GM23338 (cell line): ENCODE measurements around the gene TMEM128.
"Not testable (repeated sequence)": the region's sequence is repeated elsewhere in the genome, so short reads cannot be mapped to it uniquely, and the experiment has no call there.

Experiments used
- TF ChIP-seq, protein P1 (sequence below): fragments of 250-450 bp; sonication (Bioruptor Pico); IDR thresholded peaks from 2 replicates; pipeline ENCODE4 v1.5.0; 2020; ENCODE audit warnings: mild to moderate bottlenecking, moderate library complexity
- TF ChIP-seq, protein P2 (sequence below), 2 experiments: fragments of 200-600 bp in 1 of 2; sonication (generic) in 1 of 2; conservative IDR thresholded peaks; 2 replicates each; pipeline versions ENCODE4 v1.5.1 to v1.6.1; 2016 to 2017; ENCODE audit warnings: antibody characterized with exemption in 2 of 2, low read depth in 2 of 2, mild to moderate bottlenecking in 2 of 2, moderate library complexity in 1 of 2

DNA sequence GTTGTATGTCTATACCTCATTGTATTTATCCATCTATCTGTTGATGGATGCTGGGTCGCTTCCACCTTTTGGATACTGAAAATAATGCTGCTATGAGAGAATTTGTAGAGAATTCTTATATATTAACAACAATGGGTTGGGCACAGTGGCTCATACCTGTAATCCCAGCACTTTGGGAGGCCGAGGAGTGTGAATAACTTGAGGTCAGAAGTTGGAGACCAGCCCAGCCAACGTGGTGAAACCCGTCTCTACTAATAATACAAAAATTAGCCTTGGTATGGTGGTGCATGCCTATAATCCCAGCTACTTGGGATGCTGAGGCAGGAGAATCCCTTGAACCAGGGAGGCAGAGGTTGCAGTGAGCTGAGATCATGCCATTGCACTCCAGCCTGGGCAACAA lies 34.3 kb downstream of the TMEM128 start:
- TF ChIP-seq, protein P1, sequence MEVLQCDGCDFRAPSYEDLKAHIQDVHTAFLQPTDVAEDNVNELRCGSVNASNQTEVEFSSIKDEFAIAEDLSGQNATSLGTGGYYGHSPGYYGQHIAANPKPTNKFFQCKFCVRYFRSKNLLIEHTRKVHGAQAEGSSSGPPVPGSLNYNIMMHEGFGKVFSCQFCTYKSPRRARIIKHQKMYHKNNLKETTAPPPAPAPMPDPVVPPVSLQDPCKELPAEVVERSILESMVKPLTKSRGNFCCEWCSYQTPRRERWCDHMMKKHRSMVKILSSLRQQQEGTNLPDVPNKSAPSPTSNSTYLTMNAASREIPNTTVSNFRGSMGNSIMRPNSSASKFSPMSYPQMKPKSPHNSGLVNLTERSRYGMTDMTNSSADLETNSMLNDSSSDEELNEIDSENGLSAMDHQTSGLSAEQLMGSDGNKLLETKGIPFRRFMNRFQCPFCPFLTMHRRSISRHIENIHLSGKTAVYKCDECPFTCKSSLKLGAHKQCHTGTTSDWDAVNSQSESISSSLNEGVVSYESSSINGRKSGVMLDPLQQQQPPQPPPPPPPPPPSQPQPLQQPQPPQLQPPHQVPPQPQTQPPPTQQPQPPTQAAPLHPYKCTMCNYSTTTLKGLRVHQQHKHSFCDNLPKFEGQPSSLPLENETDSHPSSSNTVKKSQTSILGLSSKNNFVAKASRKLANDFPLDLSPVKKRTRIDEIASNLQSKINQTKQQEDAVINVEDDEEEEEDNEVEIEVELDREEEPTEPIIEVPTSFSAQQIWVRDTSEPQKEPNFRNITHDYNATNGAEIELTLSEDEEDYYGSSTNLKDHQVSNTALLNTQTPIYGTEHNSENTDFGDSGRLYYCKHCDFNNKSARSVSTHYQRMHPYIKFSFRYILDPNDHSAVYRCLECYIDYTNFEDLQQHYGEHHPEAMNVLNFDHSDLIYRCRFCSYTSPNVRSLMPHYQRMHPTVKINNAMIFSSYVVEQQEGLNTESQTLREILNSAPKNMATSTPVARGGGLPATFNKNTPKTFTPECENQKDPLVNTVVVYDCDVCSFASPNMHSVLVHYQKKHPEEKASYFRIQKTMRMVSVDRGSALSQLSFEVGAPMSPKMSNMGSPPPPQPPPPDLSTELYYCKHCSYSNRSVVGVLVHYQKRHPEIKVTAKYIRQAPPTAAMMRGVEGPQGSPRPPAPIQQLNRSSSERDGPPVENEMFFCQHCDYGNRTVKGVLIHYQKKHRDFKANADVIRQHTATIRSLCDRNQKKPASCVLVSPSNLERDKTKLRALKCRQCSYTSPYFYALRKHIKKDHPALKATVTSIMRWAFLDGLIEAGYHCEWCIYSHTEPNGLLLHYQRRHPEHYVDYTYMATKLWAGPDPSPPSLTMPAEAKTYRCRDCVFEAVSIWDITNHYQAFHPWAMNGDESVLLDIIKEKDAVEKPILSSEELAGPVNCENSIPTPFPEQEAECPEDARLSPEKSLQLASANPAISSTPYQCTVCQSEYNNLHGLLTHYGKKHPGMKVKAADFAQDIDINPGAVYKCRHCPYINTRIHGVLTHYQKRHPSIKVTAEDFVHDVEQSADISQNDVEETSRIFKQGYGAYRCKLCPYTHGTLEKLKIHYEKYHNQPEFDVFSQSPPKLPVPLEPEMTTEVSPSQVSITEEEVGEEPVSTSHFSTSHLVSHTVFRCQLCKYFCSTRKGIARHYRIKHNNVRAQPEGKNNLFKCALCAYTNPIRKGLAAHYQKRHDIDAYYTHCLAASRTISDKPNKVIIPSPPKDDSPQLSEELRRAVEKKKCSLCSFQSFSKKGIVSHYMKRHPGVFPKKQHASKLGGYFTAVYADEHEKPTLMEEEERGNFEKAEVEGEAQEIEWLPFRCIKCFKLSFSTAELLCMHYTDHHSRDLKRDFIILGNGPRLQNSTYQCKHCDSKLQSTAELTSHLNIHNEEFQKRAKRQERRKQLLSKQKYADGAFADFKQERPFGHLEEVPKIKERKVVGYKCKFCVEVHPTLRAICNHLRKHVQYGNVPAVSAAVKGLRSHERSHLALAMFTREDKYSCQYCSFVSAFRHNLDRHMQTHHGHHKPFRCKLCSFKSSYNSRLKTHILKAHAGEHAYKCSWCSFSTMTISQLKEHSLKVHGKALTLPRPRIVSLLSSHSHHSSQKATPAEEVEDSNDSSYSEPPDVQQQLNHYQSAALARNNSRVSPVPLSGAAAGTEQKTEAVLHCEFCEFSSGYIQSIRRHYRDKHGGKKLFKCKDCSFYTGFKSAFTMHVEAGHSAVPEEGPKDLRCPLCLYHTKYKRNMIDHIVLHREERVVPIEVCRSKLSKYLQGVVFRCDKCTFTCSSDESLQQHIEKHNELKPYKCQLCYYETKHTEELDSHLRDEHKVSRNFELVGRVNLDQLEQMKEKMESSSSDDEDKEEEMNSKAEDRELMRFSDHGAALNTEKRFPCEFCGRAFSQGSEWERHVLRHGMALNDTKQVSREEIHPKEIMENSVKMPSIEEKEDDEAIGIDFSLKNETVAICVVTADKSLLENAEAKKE (CRISPR knock-in tag): not testable (repeated sequence)
- TF ChIP-seq, protein P2, sequence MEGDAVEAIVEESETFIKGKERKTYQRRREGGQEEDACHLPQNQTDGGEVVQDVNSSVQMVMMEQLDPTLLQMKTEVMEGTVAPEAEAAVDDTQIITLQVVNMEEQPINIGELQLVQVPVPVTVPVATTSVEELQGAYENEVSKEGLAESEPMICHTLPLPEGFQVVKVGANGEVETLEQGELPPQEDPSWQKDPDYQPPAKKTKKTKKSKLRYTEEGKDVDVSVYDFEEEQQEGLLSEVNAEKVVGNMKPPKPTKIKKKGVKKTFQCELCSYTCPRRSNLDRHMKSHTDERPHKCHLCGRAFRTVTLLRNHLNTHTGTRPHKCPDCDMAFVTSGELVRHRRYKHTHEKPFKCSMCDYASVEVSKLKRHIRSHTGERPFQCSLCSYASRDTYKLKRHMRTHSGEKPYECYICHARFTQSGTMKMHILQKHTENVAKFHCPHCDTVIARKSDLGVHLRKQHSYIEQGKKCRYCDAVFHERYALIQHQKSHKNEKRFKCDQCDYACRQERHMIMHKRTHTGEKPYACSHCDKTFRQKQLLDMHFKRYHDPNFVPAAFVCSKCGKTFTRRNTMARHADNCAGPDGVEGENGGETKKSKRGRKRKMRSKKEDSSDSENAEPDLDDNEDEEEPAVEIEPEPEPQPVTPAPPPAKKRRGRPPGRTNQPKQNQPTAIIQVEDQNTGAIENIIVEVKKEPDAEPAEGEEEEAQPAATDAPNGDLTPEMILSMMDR (conservative IDR thresholded peaks at IDR 0.05; ENCODE audit: low read depth in 2 of 2): not testable (repeated sequence)
